Aorta (tissue), 5 donors: ENCODE results near the gene SLC6A7. TPM values are rescaled to one million over a fixed set of nuclear protein-coding genes. Genes with fewer than 3 reads are reported as not detected.

ENCODE experiments used
- ATAC-seq: fragments of 200-7000 bp; cut with Tn5 transposase; one replicate; pipeline ENCODE4 v1.9.1; 2022; ENCODE audit warnings: moderate library complexity; ENCODE audit not compliant: low FRiP score
- DNase-seq, 2 donors: peaks; one replicate each; pipeline ENCODE4 v3.0.0-alpha.2; 2020
- H3K27ac ChIP-seq, 2 donors: one replicate each; pipeline ENCODE4 v1.5.1; 2013; ENCODE audit warnings: low read length in 2 of 2, mild to moderate bottlenecking in 2 of 2, moderate library complexity in 2 of 2, control low read depth in 1 of 2, inconsistent platforms in 1 of 2, low read depth in 1 of 2
- H3K27me3 ChIP-seq, 2 donors: one replicate each; pipeline ENCODE4 v1.6.1; 2013; ENCODE audit warnings: control low read depth in 1 of 2, low read length in 1 of 2, mild to moderate bottlenecking in 1 of 2, moderate library complexity in 1 of 2; ENCODE audit not compliant: insufficient read depth in 2 of 2, control insufficient read depth in 1 of 2
- H3K36me3 ChIP-seq, 2 donors: one replicate each; pipeline ENCODE4 v1.6.1; 2013; ENCODE audit warnings: control low read depth in 1 of 2, low read length in 1 of 2, mild to moderate bottlenecking in 1 of 2; ENCODE audit not compliant: insufficient read depth in 2 of 2, control insufficient read depth in 1 of 2
- H3K4me1 ChIP-seq, 2 donors: one replicate each; pipeline ENCODE4 v1.6.1; 2013; ENCODE audit warnings: low read length in 2 of 2, control low read depth in 1 of 2, mild to moderate bottlenecking in 1 of 2, moderate library complexity in 1 of 2; ENCODE audit not compliant: insufficient read depth in 2 of 2, control insufficient read depth in 1 of 2
- H3K4me3 ChIP-seq, 2 donors: one replicate each; pipeline ENCODE4 v1.5.1; 2013; ENCODE audit warnings: low read length in 2 of 2, control low read depth in 1 of 2, mild to moderate bottlenecking in 1 of 2
- H3K9me3 ChIP-seq: one replicate; pipeline ENCODE4 v1.6.1; 2013; ENCODE audit warnings: mild to moderate bottlenecking, low read length; ENCODE audit not compliant: control insufficient read depth
- WGBS, 2 donors: extraction: QIAGEN DNeasy Blood & Tissue Kit; methylation state at CpG; one replicate each; pipeline ENCODE4 v1.1.7; 2013; 5-methylcytosine and 5-hydroxymethylcytosine counted together
- intact Hi-C, 2 donors: fragments of 100-400 bp; cut with DNase I; formaldehyde crosslinking; loops; one replicate each; pipeline versions ENCODE4 v1.14.2 to v1.15.0; 2022
- polyA plus RNA-seq, 2 donors: library from polyadenylated mRNA; stranded (reverse); fragments of 200-250 nt; gene quantifications; one replicate each; pipeline ENCODE4 v1.2.3, GENCODE V29; 2013
- total RNA-seq, 2 donors: library from RNA; stranded (reverse); fragmentation: NEBNext Ultra II Directional; extraction: Animal tissue kit (Norgen Biotek cat#: 25700); gene quantifications; one replicate each; pipeline ENCODE4 v1.2.1, GENCODE V29; 2021
- donor health status: healthy with polysubstance abuse.
- donor health status: Bipolar disorder and iron deficiency.
- donor health status: DM: no; HTN: no; CAD: no.
- donor health status: DM: no; HTN: no; CAD: no.
- donor health status: DM: yes; HTN: yes; CAD: no.

Gene SLC6A7
- total and polyA plus RNA-seq, 4 donors = 0.25 to 0.41 TPM; not detected in 2

GRCh38 chr5:150190503-150190979, 679 bp downstream of the SLC6A7 start:
- no peaks in the 10 kb centered on the region for H3K9me3 ChIP-seq
- no peaks in the 10 kb centered on the region for H3K4me1 ChIP-seq
- DNase-seq = no peak
- H3K27me3 ChIP-seq = no peaks in the 10 kb centered on the region
- no peaks in the 10 kb centered on the region for H3K36me3 ChIP-seq
- intact Hi-C loops = no loop called here
- no peak for ATAC-seq
- WGBS, 2 donors = 77 to 84% methylated on average over 16 of the region's 16 CpGs
- no peak overlapping the region for H3K4me3 ChIP-seq
- no peak overlapping the region for H3K27ac ChIP-seq

GRCh38 chr5:150190987-150191386, 1.1 kb downstream of the SLC6A7 start:
- no peak for ATAC-seq
- Histone ChIP-seq H3K4me3 (no peak overlapping the region), H3K4me1 (no peaks in the 10 kb centered on the region), H3K27me3 (no peaks in the 10 kb centered on the region), H3K27ac (no peak overlapping the region), H3K9me3 (no peaks in the 10 kb centered on the region), H3K36me3 (no peaks in the 10 kb centered on the region)
- no peak for DNase-seq
- intact Hi-C loops = no loop called here
- WGBS, 2 donors = 66% methylated on average over 2 of the region's 2 CpGs

GRCh38 chr5:150192462-150192861, 2.6 kb downstream of the SLC6A7 start:
- DNase-seq = no peak
- no peaks in the 10 kb centered on the region for H3K4me1 ChIP-seq
- H3K4me3 ChIP-seq = no peak overlapping the region
- H3K27ac ChIP-seq = no peak overlapping the region
- 91 to 93% methylated on average over 4 of the region's 4 CpGs for WGBS, 2 donors
- intact Hi-C loops = no loop called here
- no peaks in the 10 kb centered on the region for H3K27me3 ChIP-seq
- no peaks in the 10 kb centered on the region for H3K36me3 ChIP-seq
- no peaks in the 10 kb centered on the region for H3K9me3 ChIP-seq
- no peak for ATAC-seq

- H3K27ac ChIP-seq = no peak overlapping the region
- no peaks in the 10 kb centered on the region for H3K36me3 ChIP-seq
- no peaks in the 10 kb centered on the region for H3K9me3 ChIP-seq
- no peaks in the 10 kb centered on the region for H3K4me1 ChIP-seq
- intact Hi-C loops = no loop called here
- DNase-seq (no peak), ATAC-seq (no peak)
- 86 to 88% methylated on average over 9 of the region's 9 CpGs for WGBS, 2 donors
- no peaks in the 10 kb centered on the region for H3K27me3 ChIP-seq
- no peak overlapping the region for H3K4me3 ChIP-seq
These were observed 6.0 kb downstream of the SLC6A7 start for GRCh38 chr5:150195736-150196485.

- no peaks in the 10 kb centered on the region for H3K27me3 ChIP-seq
- no peak overlapping the region for H3K27ac ChIP-seq
- H3K9me3 ChIP-seq = no peaks in the 10 kb centered on the region
- intact Hi-C loops = no loop called here
- ATAC-seq (no peak), DNase-seq (peak in 1 of 2 donors; percentile 70)
- no peak overlapping the region for H3K4me3 ChIP-seq
- 81 to 83% methylated on average over 5 of the region's 5 CpGs for whole genome bisulfite sequencing, 2 donors
- H3K36me3 ChIP-seq = no peaks in the 10 kb centered on the region
- H3K4me1 ChIP-seq = no peaks in the 10 kb centered on the region
These were observed 6.7 kb downstream of the SLC6A7 start for GRCh38 chr5:150196514-150196913.

GRCh38 chr5:150196986-150197385, 7.1 kb downstream of the SLC6A7 start:
- ATAC-seq (no peak), DNase-seq (no peak)
- H3K27ac ChIP-seq = no peak overlapping the region
- H3K4me3 ChIP-seq = no peak overlapping the region
- H3K36me3 ChIP-seq = no peaks in the 10 kb centered on the region
- intact Hi-C loops = no loop called here
- H3K9me3 ChIP-seq = no peaks in the 10 kb centered on the region
- 96 to 97% methylated on average over 16 of the region's 16 CpGs for WGBS, 2 donors
- no peaks in the 10 kb centered on the region for H3K4me1 ChIP-seq
- no peaks in the 10 kb centered on the region for H3K27me3 ChIP-seq

- no peak for ATAC-seq
- intact Hi-C loops = no loop called here
- 95 to 97% methylated on average over 1 of the region's 1 CpG for WGBS, 2 donors
These were observed 7.6 kb downstream of the SLC6A7 start for GRCh38 chr5:150197476-150197875.

GRCh38 chr5:150202501-150202900, 12.6 kb downstream of the SLC6A7 start:
- no peak overlapping the region for H3K27ac ChIP-seq
- no peaks in the 10 kb centered on the region for H3K27me3 ChIP-seq
- intact Hi-C loops = no loop called here
- H3K9me3 ChIP-seq = no peaks in the 10 kb centered on the region
- no peak for DNase-seq
- no peaks in the 10 kb centered on the region for H3K36me3 ChIP-seq
- 95% methylated on average over 10 of the region's 10 CpGs for WGBS, 2 donors
- ATAC-seq = no peak
- no peak overlapping the region for H3K4me3 ChIP-seq
- no peaks in the 10 kb centered on the region for H3K4me1 ChIP-seq

More at GRCh38 chr5:150197476-150197875, 7.6 kb downstream of the SLC6A7 start:
- Histone ChIP-seq H3K9me3 (no peaks in the 10 kb centered on the region), H3K27ac (no peak overlapping the region), H3K4me1 (no peaks in the 10 kb centered on the region), H3K4me3 (no peak overlapping the region), H3K36me3 (no peaks in the 10 kb centered on the region), H3K27me3 (no peaks in the 10 kb centered on the region)
- DNase-seq = no peak

- H3K27ac ChIP-seq = no peak overlapping the region
- no peaks in the 10 kb centered on the region for H3K27me3 ChIP-seq
- H3K36me3 ChIP-seq = no peaks in the 10 kb centered on the region
- 80 to 81% methylated on average over 12 of the region's 12 CpGs for WGBS, 2 donors
- intact Hi-C loops = no loop called here
- no peaks in the 10 kb centered on the region for H3K9me3 ChIP-seq
- H3K4me1 ChIP-seq = no peaks in the 10 kb centered on the region
- ATAC-seq = no peak
- no peak overlapping the region for H3K4me3 ChIP-seq
- no peak for DNase-seq
These were observed 14.1 kb downstream of the SLC6A7 start for GRCh38 chr5:150203832-150204589.
